ENCODE results near the gene LRRC74A.

DNA sequence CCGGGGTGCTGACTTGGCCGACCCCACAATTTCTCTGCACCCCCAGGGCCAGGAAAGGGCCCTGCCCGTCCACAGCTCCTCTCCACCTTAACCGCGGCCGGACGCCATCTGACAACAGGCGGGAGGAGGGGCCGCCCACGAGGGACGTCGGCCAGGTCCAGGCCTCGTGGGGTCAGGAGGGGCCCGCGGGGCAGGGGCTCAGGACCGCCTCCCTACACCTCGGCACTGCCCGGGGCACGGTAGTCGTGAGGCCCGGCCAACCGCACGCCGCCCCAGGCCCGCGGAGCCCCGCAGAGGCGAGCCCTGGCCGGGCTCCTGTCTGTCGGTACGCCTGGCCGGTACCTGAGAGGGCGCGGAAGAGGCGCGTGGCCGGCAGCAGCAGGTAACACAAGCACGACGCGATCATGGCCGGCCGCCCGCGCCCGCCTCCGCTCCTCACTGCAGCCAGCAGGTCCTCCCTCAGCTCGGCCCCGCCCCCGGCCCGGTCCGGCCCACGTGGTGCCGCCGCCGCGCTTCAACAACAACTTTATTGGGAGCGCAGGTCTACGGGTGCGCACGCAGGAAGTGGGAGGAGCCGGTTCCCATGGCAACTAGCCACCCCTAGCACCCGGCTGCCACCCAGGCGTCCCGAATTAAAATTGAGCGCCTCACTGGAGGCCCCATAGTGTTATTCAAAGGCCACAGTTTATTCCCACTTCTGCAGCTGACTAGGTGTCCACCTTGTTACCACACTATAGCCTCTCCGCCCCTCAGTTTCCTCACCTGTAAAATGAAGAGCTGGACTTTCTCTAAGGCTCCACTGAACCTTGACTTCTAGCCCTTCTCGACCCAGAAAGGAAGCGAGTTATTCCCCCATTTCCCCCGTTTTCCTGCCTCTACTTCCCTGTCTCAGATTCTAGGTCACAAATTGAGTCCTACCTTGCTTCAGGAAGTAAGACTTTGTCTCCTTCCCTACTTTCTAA is 13.5 kb upstream of the LRRC74A start, which contains the start of gene ANGEL1:
- TF ChIP-seq CTCF (IDR thresholded peaks at IDR 0.05) = peak in 1 of 3 donors; percentile 20
- TF ChIP-seq POLR2A (IDR thresholded peaks at IDR 0.05) = peak; percentile 75

All from ovary (tissue), 3 donors.